NT2/D1 (cell line): ENCODE measurements around the gene MYOT.

ENCODE experiments used
- YY1 ChIP-seq: IDR thresholded peaks from 2 replicates; pipeline ENCODE4 v1.6.1; 2011; ENCODE audit not compliant: insufficient read length, insufficient read depth
- ZNF274 ChIP-seq: IDR thresholded peaks from 2 replicates; pipeline ENCODE4 v1.6.1; 2011; ENCODE audit warnings: mild to moderate bottlenecking, low read depth, low read length

DNA sequence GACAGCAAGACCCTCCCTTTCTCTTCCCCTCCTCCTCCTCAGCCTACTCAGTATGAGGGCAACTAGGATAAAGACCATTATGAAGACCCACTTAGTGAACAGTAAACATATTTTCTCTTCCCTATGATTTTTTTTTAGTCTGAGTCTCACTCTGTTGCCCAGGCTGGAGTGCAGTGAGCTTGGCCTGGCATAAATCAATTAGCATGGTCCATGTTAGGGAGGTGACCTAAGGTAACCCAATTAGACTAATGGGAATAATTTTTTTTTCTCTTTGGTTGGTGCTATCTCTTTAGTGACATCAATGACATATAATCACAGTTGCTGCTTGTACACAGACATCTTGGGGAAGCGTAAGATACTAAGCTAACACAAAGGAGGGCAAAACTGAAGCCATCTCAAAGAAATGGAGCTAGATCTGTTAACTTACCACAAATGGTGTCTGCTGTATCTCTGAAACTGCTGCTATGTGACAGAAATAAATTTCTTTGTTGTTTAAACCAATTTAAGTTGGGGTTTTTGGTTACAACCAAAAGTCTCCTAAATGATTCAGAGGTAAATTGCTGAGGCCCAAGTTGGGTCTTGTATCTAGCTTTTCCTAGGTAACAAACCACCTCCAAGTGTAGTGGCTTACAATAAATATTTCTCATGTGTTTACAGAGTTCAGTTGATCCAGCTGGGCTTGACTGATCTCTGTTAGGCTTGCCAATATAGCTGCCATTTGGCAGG lies 34.9 kb downstream of the MYOT start:
- no peak for TF ChIP-seq ZNF274
- TF ChIP-seq YY1, result no peak
